Neural cell (in vitro differentiated cells): Measurements from ENCODE around the gene ST6GALNAC3. TPM values are rescaled to one million over a fixed set of nuclear protein-coding genes. Genes with fewer than 3 reads are reported as not detected.

ENCODE experiments used
- H2AFZ ChIP-seq: fragments of 200-600, 300-800 bp; sonication (generic), shearing (Covaris generic); 2 replicates; pipeline ENCODE4 v1.6.0; 2014; ENCODE audit warnings: low read depth, mild to moderate bottlenecking, antibody characterized with exemption, low read length, moderate library complexity
- H3F3A ChIP-seq: fragments of 200-600 bp; shearing (Covaris generic); 2 replicates; pipeline ENCODE4 v1.6.1; 2016; ENCODE audit warnings: mild to moderate bottlenecking, moderate library complexity, mixed read lengths, antibody characterized with exemption, low read length; ENCODE audit not compliant: insufficient read depth, poor library complexity, severe bottlenecking
- H3K27ac ChIP-seq: fragments of 200-600, 300-800 bp; sonication (generic), shearing (Covaris generic); 2 replicates; pipeline ENCODE4 v1.5.1; 2014; ENCODE audit warnings: mild to moderate bottlenecking, low read length, moderate library complexity
- H3K27me3 ChIP-seq: fragments of 300-800, 200-600 bp; sonication (generic), shearing (Covaris generic); 2 replicates; pipeline ENCODE4 v1.6.0; 2014; ENCODE audit warnings: mild to moderate bottlenecking, low read depth, low read length, moderate library complexity; ENCODE audit not compliant: insufficient read depth
- H3K36me3 ChIP-seq: fragments of 300-800, 200-600 bp; sonication (generic), shearing (Covaris generic); 2 replicates; pipeline ENCODE4 v1.5.1; 2014; ENCODE audit warnings: mild to moderate bottlenecking, antibody characterized with exemption, low read length, moderate library complexity; ENCODE audit not compliant: insufficient read depth
- H3K4me2 ChIP-seq: fragments of 300-800, 200-600 bp; sonication (generic), shearing (Covaris generic); 2 replicates; pipeline ENCODE4 v1.6.0; 2014; ENCODE audit warnings: mild to moderate bottlenecking, low read length
- H3K4me3 ChIP-seq: fragments of 300-800, 200-600 bp; sonication (generic), shearing (Covaris generic); 2 replicates; pipeline ENCODE4 v1.5.1; 2014; ENCODE audit warnings: mild to moderate bottlenecking, low read length, moderate library complexity
- H3K79me2 ChIP-seq: fragments of 200-600 bp; shearing (Covaris generic); replicated peaks from 2 replicates; pipeline ENCODE4 v1.6.0; 2014; ENCODE audit warnings: mild to moderate bottlenecking, low read length, moderate library complexity; ENCODE audit not compliant: insufficient read depth
- H3K9ac ChIP-seq: fragments of 300-800, 200-600 bp; sonication (generic), shearing (Covaris generic); 2 replicates; pipeline ENCODE4 v1.6.1; 2016; ENCODE audit warnings: mild to moderate bottlenecking, low read length, mixed read lengths
- H3K9me2 ChIP-seq: fragments of 200-600 bp; shearing (Covaris generic); 2 replicates; pipeline ENCODE4 v1.6.1; 2016; ENCODE audit warnings: mild to moderate bottlenecking, low read length, mixed read lengths; ENCODE audit not compliant: insufficient read depth
- H3K9me3 ChIP-seq: fragments of 200-600, 300-800 bp; sonication (generic), shearing (Covaris generic); 2 replicates; pipeline ENCODE4 v1.6.1; 2016; ENCODE audit warnings: mild to moderate bottlenecking, mixed run types, low read length, moderate library complexity, mixed read lengths
- H4K20me1 ChIP-seq: fragments of 200-600 bp; shearing (Covaris generic); 2 replicates; pipeline ENCODE4 v1.6.1; 2016; ENCODE audit warnings: mild to moderate bottlenecking, mixed run types; ENCODE audit not compliant: insufficient read depth
- CTCF ChIP-seq: fragments of 450-650 bp; IDR thresholded peaks from 2 replicates; pipeline ENCODE4 v1.5.1; 2014; ENCODE audit warnings: antibody characterized with exemption, mild to moderate bottlenecking, moderate library complexity; ENCODE audit not compliant: poor library complexity, severe bottlenecking
- EP300 ChIP-seq: fragments of 450-650 bp; conservative IDR thresholded peaks from 2 replicates; pipeline ENCODE4 v1.6.1; 2014; ENCODE audit warnings: antibody characterized with exemption, mild to moderate bottlenecking, moderate library complexity; ENCODE audit not compliant: poor library complexity, severe bottlenecking
- EZH2 ChIP-seq: fragments of 200-600, 300-800 bp; shearing (Covaris generic), sonication (generic); IDR thresholded peaks from 2 replicates; pipeline ENCODE4 v1.6.1; 2014; ENCODE audit warnings: antibody characterized with exemption, low read length, borderline replicate concordance, mild to moderate bottlenecking; ENCODE audit not compliant: insufficient read depth, poor library complexity, severe bottlenecking
- MXI1 ChIP-seq: fragments of 450-650 bp; conservative IDR thresholded peaks from 2 replicates; pipeline ENCODE4 v1.6.1; 2014; ENCODE audit warnings: antibody characterized with exemption, mild to moderate bottlenecking; ENCODE audit not compliant: poor library complexity, severe bottlenecking
- POLR2AphosphoS5 ChIP-seq: IDR thresholded peaks from 2 replicates; pipeline ENCODE4 v1.6.1; 2012
- RAD21 ChIP-seq: fragments of 450-650 bp; conservative IDR thresholded peaks from 2 replicates; pipeline ENCODE4 v1.6.1; 2014; ENCODE audit warnings: antibody characterized with exemption, mild to moderate bottlenecking, moderate library complexity
- SMC3 ChIP-seq: fragments of 450-650 bp; conservative IDR thresholded peaks from 2 replicates; pipeline ENCODE4 v1.6.1; 2014; ENCODE audit warnings: antibody characterized with exemption, mild to moderate bottlenecking, moderate library complexity; ENCODE audit not compliant: poor library complexity
- TAF1 ChIP-seq: IDR thresholded peaks from 2 replicates; pipeline ENCODE4 v1.6.1; 2012; ENCODE audit warnings: low read depth
- polyA plus RNA-seq: library from polyadenylated mRNA; depleted of rRNA; stranded (reverse); fragments of >200 nt; gene quantifications from 2 replicates; pipeline ENCODE4 v1.2.3, GENCODE V29; 2014
- TF ChIP-seq, protein P1 (sequence below): IDR thresholded peaks from 2 replicates; pipeline ENCODE4 v1.6.1; 2012; ENCODE audit warnings: borderline replicate concordance

The ST6GALNAC3 gene
- polyA plus RNA-seq, 1 donor from 2014 or later: 3.6 TPM

GRCh38 chr1:76530953-76531352 is 456.4 kb downstream of the ST6GALNAC3 start:
- Histone ChIP-seq H3F3A (no peaks in the 10 kb centered on the region), H3K27ac (no peak overlapping the region), H3K9me3 (no peaks in the 10 kb centered on the region), H4K20me1 (no peaks in the 10 kb centered on the region), H3K4me3 (no peak overlapping the region), H3K36me3 (no peaks in the 10 kb centered on the region), H3K79me2 (no peaks in the 10 kb centered on the region), H3K9me2 (no peaks in the 10 kb centered on the region), H3K9ac (no peak overlapping the region), H2AFZ (no peak overlapping the region), H3K27me3 (no peaks in the 10 kb centered on the region), H3K4me2 (no peak overlapping the region)
- TF ChIP-seq POLR2AphosphoS5 (no peak), MXI1 (no peak), EZH2 (no peak)

- no peaks in the 10 kb centered on the region for H3K79me2 ChIP-seq
- no peaks in the 10 kb centered on the region for H3K27me3 ChIP-seq
- no peak for TF ChIP-seq RAD21
- TF ChIP-seq TAF1: no peak
- TF ChIP-seq MXI1: no peak
- no peak for TF ChIP-seq EP300
- no peak for TF ChIP-seq SMC3
- H3K9me2 ChIP-seq: no peaks in the 10 kb centered on the region
- no peak overlapping the region for H3K4me3 ChIP-seq
- H3K9ac ChIP-seq: no peak overlapping the region
- H3K9me3 ChIP-seq: no peaks in the 10 kb centered on the region
- no peaks in the 10 kb centered on the region for H4K20me1 ChIP-seq
- H2AFZ ChIP-seq: no peak overlapping the region
- H3K27ac ChIP-seq: no peak overlapping the region
- H3K4me2 ChIP-seq: no peak overlapping the region
- no peaks in the 10 kb centered on the region for H3F3A ChIP-seq
- H3K36me3 ChIP-seq: no peaks in the 10 kb centered on the region
Measured at GRCh38 chr1:76541618-76542017, 467.1 kb downstream of the ST6GALNAC3 start.

DNA sequence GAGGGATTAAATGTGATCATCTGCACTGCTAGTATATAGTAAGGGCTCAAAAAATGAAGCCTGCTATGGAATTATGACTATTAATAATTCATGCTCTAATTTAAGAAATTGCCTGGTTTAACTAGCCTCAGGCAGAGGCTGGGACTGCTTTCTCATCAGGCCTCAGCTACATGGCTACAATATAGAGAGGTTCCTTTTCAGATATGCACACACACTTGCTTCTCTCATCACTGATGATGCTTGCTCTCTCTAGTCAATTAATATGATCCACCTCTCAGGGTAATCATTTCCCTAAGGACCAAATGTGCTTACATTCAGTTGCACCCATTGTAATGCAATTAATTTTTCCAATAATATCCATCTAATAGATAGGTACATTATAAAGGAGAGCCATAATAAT is 467.8 kb downstream of the ST6GALNAC3 start:
- Histone ChIP-seq H3K9ac (no peak overlapping the region), H3K4me3 (no peak overlapping the region), H3K36me3 (no peaks in the 10 kb centered on the region), H3F3A (no peaks in the 10 kb centered on the region), H4K20me1 (no peaks in the 10 kb centered on the region), H3K79me2 (no peaks in the 10 kb centered on the region), H3K9me3 (no peaks in the 10 kb centered on the region), H3K9me2 (no peaks in the 10 kb centered on the region), H3K27ac (no peak overlapping the region), H2AFZ (no peak overlapping the region), H3K27me3 (no peaks in the 10 kb centered on the region), H3K4me2 (no peak overlapping the region)
- TF ChIP-seq RAD21 (no peak), SMC3 (no peak), CTCF (no peak), MXI1 (no peak), TAF1 (no peak), EP300 (no peak), EZH2 (no peak), POLR2AphosphoS5 (no peak)
- TF ChIP-seq, protein P1, sequence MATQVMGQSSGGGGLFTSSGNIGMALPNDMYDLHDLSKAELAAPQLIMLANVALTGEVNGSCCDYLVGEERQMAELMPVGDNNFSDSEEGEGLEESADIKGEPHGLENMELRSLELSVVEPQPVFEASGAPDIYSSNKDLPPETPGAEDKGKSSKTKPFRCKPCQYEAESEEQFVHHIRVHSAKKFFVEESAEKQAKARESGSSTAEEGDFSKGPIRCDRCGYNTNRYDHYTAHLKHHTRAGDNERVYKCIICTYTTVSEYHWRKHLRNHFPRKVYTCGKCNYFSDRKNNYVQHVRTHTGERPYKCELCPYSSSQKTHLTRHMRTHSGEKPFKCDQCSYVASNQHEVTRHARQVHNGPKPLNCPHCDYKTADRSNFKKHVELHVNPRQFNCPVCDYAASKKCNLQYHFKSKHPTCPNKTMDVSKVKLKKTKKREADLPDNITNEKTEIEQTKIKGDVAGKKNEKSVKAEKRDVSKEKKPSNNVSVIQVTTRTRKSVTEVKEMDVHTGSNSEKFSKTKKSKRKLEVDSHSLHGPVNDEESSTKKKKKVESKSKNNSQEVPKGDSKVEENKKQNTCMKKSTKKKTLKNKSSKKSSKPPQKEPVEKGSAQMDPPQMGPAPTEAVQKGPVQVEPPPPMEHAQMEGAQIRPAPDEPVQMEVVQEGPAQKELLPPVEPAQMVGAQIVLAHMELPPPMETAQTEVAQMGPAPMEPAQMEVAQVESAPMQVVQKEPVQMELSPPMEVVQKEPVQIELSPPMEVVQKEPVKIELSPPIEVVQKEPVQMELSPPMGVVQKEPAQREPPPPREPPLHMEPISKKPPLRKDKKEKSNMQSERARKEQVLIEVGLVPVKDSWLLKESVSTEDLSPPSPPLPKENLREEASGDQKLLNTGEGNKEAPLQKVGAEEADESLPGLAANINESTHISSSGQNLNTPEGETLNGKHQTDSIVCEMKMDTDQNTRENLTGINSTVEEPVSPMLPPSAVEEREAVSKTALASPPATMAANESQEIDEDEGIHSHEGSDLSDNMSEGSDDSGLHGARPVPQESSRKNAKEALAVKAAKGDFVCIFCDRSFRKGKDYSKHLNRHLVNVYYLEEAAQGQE: no peak
